Measurements from ENCODE around the gene BIRC5. TPM values are rescaled to one million over a fixed set of nuclear protein-coding genes. Genes with fewer than 3 reads are reported as not detected.
A peak's percentile ranks its signal among the peaks of the same experiment; 100 is the strongest.

Gene BIRC5
- total RNA-seq, 4 donors from 2014 or later = under 0.01 to 2.0 (median 0.13) TPM; not detected in 1

DNA sequence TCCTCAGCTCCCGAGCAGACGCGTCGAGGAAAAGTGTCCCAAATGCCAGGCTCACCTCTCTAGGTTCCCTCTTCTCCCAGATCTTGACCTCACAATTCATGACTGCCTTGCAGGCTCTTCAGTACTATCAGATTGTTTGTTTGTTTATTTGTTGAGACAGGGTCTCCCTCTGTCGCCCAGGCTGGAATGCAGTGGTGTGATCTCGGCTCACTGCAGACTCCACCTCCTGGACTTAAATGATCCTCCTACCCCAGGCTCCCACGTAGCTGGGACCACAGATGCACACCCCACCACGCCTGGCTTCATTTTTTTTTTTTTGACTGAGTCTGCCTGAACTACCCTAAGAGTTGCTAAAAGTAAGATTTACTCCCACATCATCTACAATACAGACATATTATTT lies 33.3 kb downstream of the BIRC5 start:
- 77% methylated on average over 8 of the region's 8 CpGs for WGBS
- Histone ChIP-seq H3K4me1 (peaks cover 8 to 19% (median 13%) of the 10 kb centered on the region in 4 donors), H3K27me3 (peaks cover 0 to 13% (median 0%) of the 10 kb centered on the region in 4 donors), H3K9me3 (no peaks in the 10 kb centered on the region), H3K27ac (replicated peaks in 1 of 4) (no peak overlapping the region), H3K36me3 (no peaks in the 10 kb centered on the region), H3K4me3 (no peak overlapping the region)
- no peak for DNase-seq (ENCODE audit: extremely low spot score)
- no peak for TF ChIP-seq POLR2AphosphoS5 (IDR thresholded peaks at IDR 0.05)
- TF ChIP-seq EP300 (IDR thresholded peaks at IDR 0.05) = no peak
- TF ChIP-seq, protein P1, sequence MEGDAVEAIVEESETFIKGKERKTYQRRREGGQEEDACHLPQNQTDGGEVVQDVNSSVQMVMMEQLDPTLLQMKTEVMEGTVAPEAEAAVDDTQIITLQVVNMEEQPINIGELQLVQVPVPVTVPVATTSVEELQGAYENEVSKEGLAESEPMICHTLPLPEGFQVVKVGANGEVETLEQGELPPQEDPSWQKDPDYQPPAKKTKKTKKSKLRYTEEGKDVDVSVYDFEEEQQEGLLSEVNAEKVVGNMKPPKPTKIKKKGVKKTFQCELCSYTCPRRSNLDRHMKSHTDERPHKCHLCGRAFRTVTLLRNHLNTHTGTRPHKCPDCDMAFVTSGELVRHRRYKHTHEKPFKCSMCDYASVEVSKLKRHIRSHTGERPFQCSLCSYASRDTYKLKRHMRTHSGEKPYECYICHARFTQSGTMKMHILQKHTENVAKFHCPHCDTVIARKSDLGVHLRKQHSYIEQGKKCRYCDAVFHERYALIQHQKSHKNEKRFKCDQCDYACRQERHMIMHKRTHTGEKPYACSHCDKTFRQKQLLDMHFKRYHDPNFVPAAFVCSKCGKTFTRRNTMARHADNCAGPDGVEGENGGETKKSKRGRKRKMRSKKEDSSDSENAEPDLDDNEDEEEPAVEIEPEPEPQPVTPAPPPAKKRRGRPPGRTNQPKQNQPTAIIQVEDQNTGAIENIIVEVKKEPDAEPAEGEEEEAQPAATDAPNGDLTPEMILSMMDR (IDR thresholded peaks at IDR 0.05) = no peak
- TF ChIP-seq POLR2A (IDR thresholded peaks at IDR 0.05; ENCODE audit: low read depth) = no peak
- intact Hi-C loops (cut with DNase I) = no loop called here

DNA sequence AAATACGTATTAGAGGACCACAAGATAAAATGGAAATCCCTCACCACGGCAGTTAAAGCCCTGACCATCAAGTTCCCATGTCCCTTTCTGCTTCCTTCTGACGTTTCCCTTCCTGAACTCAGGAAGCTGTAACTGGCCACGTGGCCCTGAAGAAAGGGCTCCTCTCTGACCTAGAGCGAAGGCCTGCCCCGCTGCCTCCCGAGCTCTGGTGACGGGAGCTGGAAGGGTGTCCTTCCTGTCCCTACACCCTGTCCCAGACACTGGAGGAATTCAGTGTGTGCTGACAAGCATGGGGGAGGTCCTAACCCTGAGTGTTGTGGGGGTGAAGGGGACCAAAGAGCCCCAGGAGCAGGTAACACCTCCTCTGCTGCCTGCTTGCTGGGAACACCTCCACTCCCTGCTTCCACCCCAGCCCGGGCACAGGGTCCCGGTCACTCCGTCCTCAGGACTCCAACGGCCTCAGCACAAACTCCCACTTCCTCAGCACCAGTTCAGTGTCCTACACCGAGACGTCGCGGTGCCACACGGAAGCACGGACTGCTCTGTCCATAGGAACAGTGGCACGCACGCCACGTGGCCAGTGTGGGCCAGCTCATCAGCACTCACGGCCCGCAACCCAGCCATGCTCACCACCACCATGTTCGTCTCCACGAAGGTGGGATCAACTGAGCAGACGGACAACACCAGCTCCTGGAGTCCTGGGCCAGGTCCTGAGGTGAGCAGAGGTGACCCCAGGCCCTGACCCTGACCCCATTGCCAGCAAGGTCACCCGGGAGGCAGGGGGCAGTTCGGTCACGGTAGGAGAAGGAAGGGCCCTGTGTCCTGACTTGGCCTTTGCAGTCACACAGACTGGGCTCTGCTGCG lies 34.2 kb downstream of the BIRC5 start:
- Histone ChIP-seq H3K9me3 (no peaks in the 10 kb centered on the region), H3K4me3 (no peak overlapping the region), H3K4me1 (peaks cover 8 to 28% (median 20%) of the 10 kb centered on the region in 4 donors), H3K27ac (replicated peaks in 1 of 4) (peak overlapping the region in 1 of 4 donors; percentile 27), H3K27me3 (peaks cover 0 to 13% (median 0%) of the 10 kb centered on the region in 4 donors), H3K36me3 (no peaks in the 10 kb centered on the region)
- TF ChIP-seq POLR2AphosphoS5 (IDR thresholded peaks at IDR 0.05) (peak; percentile 47 to 56), POLR2A (IDR thresholded peaks at IDR 0.05; ENCODE audit: low read depth) (no peak)
- 81% methylated on average over 11 of the region's 30 CpGs for WGBS
- intact Hi-C loops (cut with DNase I) = no loop called here
- DNase-seq (ENCODE audit: extremely low spot score) = no peak

DNA sequence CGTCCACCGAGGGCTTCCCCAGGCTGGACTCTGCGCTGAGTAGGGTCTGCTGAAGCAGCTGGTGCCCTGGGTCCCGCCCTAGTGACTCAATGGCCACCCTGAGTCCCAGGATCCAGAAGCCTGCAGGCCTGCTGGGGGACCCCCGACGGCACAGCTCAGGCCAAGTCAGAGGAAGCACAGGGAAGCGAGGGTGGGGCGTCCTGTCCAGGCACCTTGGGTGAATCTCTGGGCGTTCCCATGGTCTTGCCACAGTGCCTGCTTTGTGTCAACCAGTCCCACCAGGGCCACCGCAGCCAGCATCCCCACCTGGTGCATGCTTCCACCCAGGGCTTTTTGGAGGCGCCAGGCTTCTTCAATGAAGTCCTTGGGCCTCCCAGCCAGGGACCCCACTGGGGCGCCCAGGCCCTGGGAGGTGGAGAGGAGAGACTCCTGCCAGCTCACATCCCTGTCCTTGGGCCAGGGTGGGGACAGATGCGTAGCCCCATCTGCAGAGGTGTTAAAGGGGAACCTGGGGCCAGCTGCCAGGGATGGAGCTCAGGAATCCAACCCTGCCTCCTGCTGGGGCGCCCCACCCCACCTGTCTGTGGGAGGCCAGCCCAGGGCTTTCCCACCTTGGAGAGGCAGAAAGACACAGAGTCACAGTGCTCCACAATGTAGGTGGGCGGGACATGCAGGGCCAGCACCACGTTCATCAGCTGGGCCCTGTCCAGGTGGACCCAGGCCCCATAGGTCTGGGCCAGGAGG lies 35.2 kb downstream of the BIRC5 start:
- Histone ChIP-seq H3K36me3 (no peaks in the 10 kb centered on the region), H3K4me1 (peaks cover 12 to 36% (median 28%) of the 10 kb centered on the region in 4 donors), H3K4me3 (no peak overlapping the region), H3K27me3 (peaks cover 0 to 13% (median 0%) of the 10 kb centered on the region in 4 donors), H3K27ac (replicated peaks in 1 of 4) (no peak overlapping the region), H3K9me3 (no peaks in the 10 kb centered on the region)
- DNase-seq (ENCODE audit: extremely low spot score) = no peak
- no CpG with 5 or more reads among the region's 16 CpGs for whole genome bisulfite sequencing
- TF ChIP-seq, protein P1 (IDR thresholded peaks at IDR 0.05) = no peak
- no peak for TF ChIP-seq POLR2A (IDR thresholded peaks at IDR 0.05; ENCODE audit: low read depth)
- no peak for TF ChIP-seq POLR2AphosphoS5 (IDR thresholded peaks at IDR 0.05)
- TF ChIP-seq EP300 (IDR thresholded peaks at IDR 0.05) = no peak
- intact Hi-C loops (cut with DNase I) = no loop called here

GRCh38 chr17:78249818-78250806 lies 36.1 kb downstream of the BIRC5 start:
- intact Hi-C loops (cut with DNase I) = loop anchor here (5.0 kb wide), 2 partner anchors 83 to 233 kb away; partner anchors contain the start of gene SYNGR2
- no peak for TF ChIP-seq POLR2AphosphoS5 (IDR thresholded peaks at IDR 0.05)
- no peak for TF ChIP-seq EP300 (IDR thresholded peaks at IDR 0.05)
- TF ChIP-seq, protein P1 (IDR thresholded peaks at IDR 0.05) = no peak
- no peak for TF ChIP-seq POLR2A (IDR thresholded peaks at IDR 0.05; ENCODE audit: low read depth)
- peaks cover 0 to 13% (median 0%) of the 10 kb centered on the region in 4 donors for H3K27me3 ChIP-seq
- H3K4me3 ChIP-seq = no peak overlapping the region
- H3K4me1 ChIP-seq = peaks cover 12 to 36% (median 31%) of the 10 kb centered on the region in 4 donors
- H3K27ac ChIP-seq (replicated peaks in 1 of 4) = no peak overlapping the region
- WGBS = 100% methylated on average over 1 of the region's 20 CpGs
- no peak for DNase-seq (ENCODE audit: extremely low spot score)
- H3K36me3 ChIP-seq = no peaks in the 10 kb centered on the region
- H3K9me3 ChIP-seq = no peaks in the 10 kb centered on the region
